Endodermal cell (in vitro differentiated cells): ENCODE results near the gene SYT13. TPM values are rescaled to one million over a fixed set of nuclear protein-coding genes. Genes with fewer than 3 reads are reported as not detected.

Experiments
- DNase-seq: peaks from one replicate; pipeline ENCODE4 v3.0.0-alpha.2; 2017
- H3K27ac ChIP-seq: 2 replicates; pipeline ENCODE4 v1.5.1; 2013; ENCODE audit warnings: mild to moderate bottlenecking, low read depth, low read length, moderate library complexity
- H3K27me3 ChIP-seq: 2 replicates; pipeline ENCODE4 v1.6.1; 2013; ENCODE audit warnings: mild to moderate bottlenecking, low read length, moderate library complexity; ENCODE audit not compliant: insufficient read depth, control insufficient read depth, poor library complexity, severe bottlenecking
- H3K36me3 ChIP-seq: 2 replicates; pipeline ENCODE4 v1.7.0; 2013; ENCODE audit warnings: mild to moderate bottlenecking, low read length, moderate library complexity; ENCODE audit not compliant: control insufficient read depth, insufficient read depth
- H3K4me1 ChIP-seq: one replicate; pipeline ENCODE4 v1.7.0; 2013; ENCODE audit warnings: low read length; ENCODE audit not compliant: control insufficient read depth, insufficient read depth
- H3K4me3 ChIP-seq: 2 replicates; pipeline ENCODE4 v1.5.1; 2013; ENCODE audit warnings: mild to moderate bottlenecking, low read length, moderate library complexity
- H3K9ac ChIP-seq: 2 replicates; pipeline ENCODE4 v1.6.1; 2013; ENCODE audit warnings: mild to moderate bottlenecking, low read length, moderate library complexity; ENCODE audit not compliant: poor library complexity, severe bottlenecking; ENCODE audit errors: extremely low read depth
- H3K9me3 ChIP-seq: 2 replicates; pipeline ENCODE4 v1.6.1; 2013; ENCODE audit warnings: mild to moderate bottlenecking, low read length, moderate library complexity; ENCODE audit not compliant: control insufficient read depth
- H3K27ac Mint-ChIP-seq: 2 replicates; pipeline ENCODE4 v1.8.0; 2020; ENCODE audit warnings: mixed read lengths
- H3K27me3 Mint-ChIP-seq: 2 replicates; pipeline ENCODE4 v1.8.0; 2021; ENCODE audit warnings: mild to moderate bottlenecking, mixed read lengths; ENCODE audit not compliant: insufficient read depth
- H3K36me3 Mint-ChIP-seq: 2 replicates; pipeline ENCODE4 v1.8.0; 2020; ENCODE audit warnings: low read depth, mixed read lengths
- H3K4me1 Mint-ChIP-seq: 2 replicates; pipeline ENCODE4 v1.8.0; 2020; ENCODE audit warnings: mixed read lengths
- H3K4me3 Mint-ChIP-seq: 2 replicates; pipeline ENCODE4 v1.8.0; 2020; ENCODE audit warnings: mild to moderate bottlenecking, moderate library complexity, mixed read lengths
- H3K9me3 Mint-ChIP-seq: 2 replicates; pipeline ENCODE4 v1.8.0; 2020; ENCODE audit warnings: mild to moderate bottlenecking, mixed read lengths
- WGBS, 2 experiments: methylation state at CpG; one replicate each; pipeline versions ENCODE4 v1.1.5 to v1.1.7; 2013; ENCODE audit warnings: missing lambda C conversion rate in 2 of 2, mixed read lengths in 1 of 2; ENCODE audit not compliant: insufficient coverage in 1 of 2, insufficient read length in 1 of 2; 5-methylcytosine and 5-hydroxymethylcytosine counted together
- total RNA-seq, 2 donors: library from RNA; stranded (reverse); fragmentation: NEBNext Ultra II Directional in 1 of 2; extraction: Animal tissue kit (Norgen Biotek cat#: 25700) in 1 of 2; gene quantifications; 2 replicates in 1 of 2; 3 replicates in 1 of 2; pipeline ENCODE4 v1.2.1, GENCODE V29; 2021
- TF ChIP-seq, protein P1 (sequence below): fragments of 200-600 bp; sonication (generic); conservative IDR thresholded peaks from 2 replicates; pipeline ENCODE4 v1.5.0; 2021; ENCODE audit warnings: antibody characterized with exemption, mild to moderate bottlenecking

The SYT13 gene
- total RNA-seq, 2 donors from 2014 or later, result 3.2 to 9.3 TPM

DNA sequence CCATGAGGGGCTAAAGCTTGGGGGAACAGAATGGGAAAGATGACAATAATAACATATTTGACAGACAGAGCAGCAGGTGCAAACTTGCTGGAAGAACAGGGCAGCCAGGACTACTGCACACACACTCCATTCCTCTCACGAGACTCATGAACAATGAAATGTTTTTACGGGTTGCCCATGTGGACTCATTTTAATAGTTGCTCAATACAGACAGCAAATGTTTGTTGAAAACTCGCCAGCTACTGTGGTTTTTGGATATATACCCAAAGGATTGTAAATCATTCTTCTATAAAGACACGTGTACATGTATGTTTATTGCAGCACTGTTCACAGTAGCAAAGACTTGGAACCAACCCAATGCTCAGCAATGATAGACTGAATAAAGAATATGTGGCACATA, 10.3 kb downstream of the SYT13 start:
- H3K4me1 Mint-ChIP-seq, result no peaks in the 10 kb centered on the region
- no peaks in the 10 kb centered on the region for H3K4me1 ChIP-seq
- no peak overlapping the region for H3K4me3 Mint-ChIP-seq
- peaks cover 10% of the 10 kb centered on the region for H3K9me3 Mint-ChIP-seq
- 89 to 90% methylated on average over 4 of the region's 4 CpGs for WGBS, 2 experiments
- no peak overlapping the region for H3K27ac ChIP-seq
- H3K27ac Mint-ChIP-seq, result no peak overlapping the region
- peaks cover 13% of the 10 kb centered on the region for H3K27me3 Mint-ChIP-seq
- H3K27me3 ChIP-seq, result peaks cover 14% of the 10 kb centered on the region
- TF ChIP-seq, protein P1, sequence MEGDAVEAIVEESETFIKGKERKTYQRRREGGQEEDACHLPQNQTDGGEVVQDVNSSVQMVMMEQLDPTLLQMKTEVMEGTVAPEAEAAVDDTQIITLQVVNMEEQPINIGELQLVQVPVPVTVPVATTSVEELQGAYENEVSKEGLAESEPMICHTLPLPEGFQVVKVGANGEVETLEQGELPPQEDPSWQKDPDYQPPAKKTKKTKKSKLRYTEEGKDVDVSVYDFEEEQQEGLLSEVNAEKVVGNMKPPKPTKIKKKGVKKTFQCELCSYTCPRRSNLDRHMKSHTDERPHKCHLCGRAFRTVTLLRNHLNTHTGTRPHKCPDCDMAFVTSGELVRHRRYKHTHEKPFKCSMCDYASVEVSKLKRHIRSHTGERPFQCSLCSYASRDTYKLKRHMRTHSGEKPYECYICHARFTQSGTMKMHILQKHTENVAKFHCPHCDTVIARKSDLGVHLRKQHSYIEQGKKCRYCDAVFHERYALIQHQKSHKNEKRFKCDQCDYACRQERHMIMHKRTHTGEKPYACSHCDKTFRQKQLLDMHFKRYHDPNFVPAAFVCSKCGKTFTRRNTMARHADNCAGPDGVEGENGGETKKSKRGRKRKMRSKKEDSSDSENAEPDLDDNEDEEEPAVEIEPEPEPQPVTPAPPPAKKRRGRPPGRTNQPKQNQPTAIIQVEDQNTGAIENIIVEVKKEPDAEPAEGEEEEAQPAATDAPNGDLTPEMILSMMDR, result no peak
- no peak for DNase-seq
- H3K9ac ChIP-seq, result no peak overlapping the region
- no peaks in the 10 kb centered on the region for H3K36me3 Mint-ChIP-seq
- H3K36me3 ChIP-seq, result no peaks in the 10 kb centered on the region
- peaks cover 6% of the 10 kb centered on the region for H3K9me3 ChIP-seq
- H3K4me3 ChIP-seq, result no peak overlapping the region

- H3K4me1 ChIP-seq, result no peaks in the 10 kb centered on the region
- H3K36me3 Mint-ChIP-seq, result no peaks in the 10 kb centered on the region
- H3K9me3 ChIP-seq, result no peaks in the 10 kb centered on the region
- H3K9ac ChIP-seq, result no peak overlapping the region
- no peak overlapping the region for H3K27ac ChIP-seq
- peaks cover 22% of the 10 kb centered on the region for H3K27me3 Mint-ChIP-seq
- H3K4me3 Mint-ChIP-seq, result no peak overlapping the region
- 64 to 67% methylated on average over 3 to 4 of the region's 4 CpGs for WGBS, 2 experiments
- no peak overlapping the region for H3K27ac Mint-ChIP-seq
- H3K36me3 ChIP-seq, result no peaks in the 10 kb centered on the region
- peaks cover 17% of the 10 kb centered on the region for H3K27me3 ChIP-seq
- TF ChIP-seq, protein P1, result no peak
- no peak for DNase-seq
- H3K4me1 Mint-ChIP-seq, result no peaks in the 10 kb centered on the region
- no peak overlapping the region for H3K4me3 ChIP-seq
- H3K9me3 Mint-ChIP-seq, result no peaks in the 10 kb centered on the region
Measured at GRCh38 chr11:45274206-45274605, 11.9 kb downstream of the SYT13 start.

DNA sequence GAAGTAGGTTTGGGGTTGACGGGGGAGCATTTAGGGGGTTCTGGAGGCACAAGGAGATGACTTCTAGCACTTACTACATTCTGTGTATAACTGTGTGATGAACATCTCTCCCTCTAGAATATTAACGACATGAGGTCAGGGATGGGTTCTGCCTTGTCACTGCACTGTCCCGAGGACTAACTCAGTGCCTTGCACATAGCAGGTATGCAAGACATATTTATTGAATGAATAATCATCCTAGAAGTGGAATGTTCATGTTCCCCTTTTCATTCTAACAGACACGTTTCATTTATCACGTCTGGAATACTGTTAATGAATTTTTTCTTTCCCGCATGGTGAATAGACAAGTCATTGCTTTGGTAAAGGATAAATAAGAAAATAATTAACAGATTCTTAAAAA, 12.6 kb downstream of the SYT13 start:
- Histone ChIP-seq H3K4me1 (no peaks in the 10 kb centered on the region), H3K9ac (no peak overlapping the region), H3K27ac (no peak overlapping the region), H3K36me3 (no peaks in the 10 kb centered on the region), H3K9me3 (no peaks in the 10 kb centered on the region), H3K27me3 (peaks cover 19% of the 10 kb centered on the region), H3K4me3 (no peak overlapping the region)
- no peak for DNase-seq
- TF ChIP-seq, protein P1, result no peak
- Mint-ChIP-seq H3K4me3 (no peak overlapping the region), H3K27me3 (peaks cover 28% of the 10 kb centered on the region), H3K36me3 (no peaks in the 10 kb centered on the region), H3K9me3 (no peaks in the 10 kb centered on the region), H3K27ac (no peak overlapping the region), H3K4me1 (no peaks in the 10 kb centered on the region)
- 74 to 90% methylated on average over 3 of the region's 6 CpGs for WGBS, 2 experiments
